RWPE1 (cell line): ENCODE data around the gene TCP1.
"Not testable (repeated sequence)": the region's sequence is repeated elsewhere in the genome, so short reads cannot be mapped to it uniquely, and the experiment has no call there.

Source experiments
- CTCF ChIA-PET: fragments of 350-600 bp; sonication (Branson Sonifier 250); formaldehyde crosslinking; extraction: SDS; loops from one replicate; lab custom pipeline; 2021; lab: Yijun Ruan, JAX
- POLR2A ChIA-PET: fragments of 400-600 bp; formaldehyde crosslinking; extraction: SDS; loops from one replicate; lab custom pipeline; 2020; ENCODE audit warnings: antibody characterized with exemption; ENCODE audit not compliant: low non-redundant PET; lab: Yijun Ruan, JAX
- DNase-seq: peaks from one replicate; pipeline ENCODE4 v3.0.0; 2012; ENCODE audit warnings: low spot score
- H3K27ac ChIP-seq: fragments of 450-650 bp; 2 replicates; pipeline ENCODE4 v1.5.1; 2017
- CTCF ChIP-seq: fragments of 450-650 bp; conservative IDR thresholded peaks from 2 replicates; pipeline ENCODE4 v1.5.1; 2017; ENCODE audit warnings: low read depth, mild to moderate bottlenecking

Gene TCP1

GRCh38 chr6:159797554-159797953 is 8.2 kb upstream of the TCP1 start:
- CTCF ChIA-PET = no interaction called here
- POLR2A ChIA-PET = no interaction called here
- DNase-seq = no peak
- H3K27ac ChIP-seq = no peak overlapping the region
- TF ChIP-seq CTCF = no peak

DNA sequence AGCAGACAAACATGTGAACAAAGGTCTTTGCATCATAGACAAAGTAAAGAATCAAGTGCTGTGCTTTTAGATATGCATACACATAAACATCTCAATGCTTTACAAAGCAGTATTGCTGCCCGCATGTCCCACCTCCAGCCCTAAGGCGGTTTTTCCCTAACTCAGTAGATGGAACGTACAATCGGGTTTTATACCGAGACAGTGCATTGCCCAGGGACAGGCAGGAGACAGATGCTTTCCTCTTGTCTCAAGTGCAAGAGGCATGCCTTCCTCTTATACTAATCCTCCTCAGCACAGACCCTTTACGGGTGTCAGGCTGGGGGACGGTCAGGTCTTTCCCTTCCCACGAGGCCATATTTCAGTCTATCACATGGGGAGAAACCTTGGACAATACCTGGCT is 5.6 kb upstream of the TCP1 start:
- CTCF ChIA-PET, DNase-seq, H3K27ac ChIP-seq, POLR2A ChIA-PET: not testable (repeated sequence)

GRCh38 chr6:159790956-159791598 is 1.7 kb upstream of the TCP1 start:
- TF ChIP-seq CTCF = no peak
- CTCF ChIA-PET = interaction anchor here (0.6 kb wide), 1 partner anchor 71 kb away, joined by 8 read pairs; no protein-coding TSS in a partner anchor

DNA sequence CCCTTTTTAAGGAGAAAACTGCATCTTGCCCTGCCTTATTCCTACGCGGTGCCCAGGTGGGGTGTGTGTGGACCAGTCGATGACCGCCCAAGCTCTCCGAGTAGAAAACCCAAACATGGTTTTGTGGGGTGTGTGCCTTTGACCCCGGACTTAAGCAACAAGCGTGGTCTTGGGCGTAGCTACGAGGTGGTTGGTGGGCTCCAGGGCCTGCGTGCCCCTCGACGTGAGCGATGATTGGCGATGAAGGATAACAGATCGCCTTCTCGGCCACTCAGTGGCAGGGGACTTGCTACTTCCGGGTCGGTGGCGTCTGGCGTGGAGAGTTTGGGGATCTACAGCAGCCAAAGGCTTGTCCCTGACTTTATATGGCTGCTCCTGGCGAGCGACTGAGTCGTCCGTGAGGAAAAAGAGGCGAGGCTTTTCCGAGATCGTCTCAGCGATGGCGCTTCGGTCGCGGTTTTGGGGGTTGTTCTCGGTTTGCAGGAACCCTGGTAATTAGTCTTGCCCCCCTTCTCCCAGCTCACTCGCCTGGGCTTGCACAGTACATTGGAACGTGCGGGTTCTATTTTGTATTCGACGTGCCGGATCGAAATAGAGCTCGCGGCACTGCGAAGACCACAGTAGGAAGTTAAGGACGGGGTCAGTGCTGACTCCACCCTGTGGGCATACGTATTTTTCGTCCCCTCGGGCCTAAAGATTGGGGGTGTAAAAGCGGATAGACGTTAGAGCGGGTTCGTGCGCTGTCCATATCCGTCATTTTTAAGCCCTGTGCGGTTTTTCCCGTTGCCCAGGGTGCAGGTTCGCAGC is 950 bp upstream of the TCP1 start, which contains the start of gene MRPL18:
Gene MRPL18 (plus strand): TSS at position 319 of the 807 bp plus-strand sequence. CDS start 121 bp downstream, at position 440.
- POLR2A ChIA-PET = interaction anchor here (0.7 to 1.6 kb wide), 3 partner anchors 10 to 64 kb away, joined by 3 to 9 read pairs (median 8); partner anchors contain the start of genes PNLDC1 and WTAP
- DNase-seq = peak; percentile 97
- peak within 1 kb of the TSS; percentile 95 for H3K27ac ChIP-seq
- no peak for TF ChIP-seq CTCF
- CTCF ChIA-PET = no interaction called here

More at GRCh38 chr6:159790956-159791598, 1.7 kb upstream of the TCP1 start:
- peak overlapping the region; percentile 95 for H3K27ac ChIP-seq
- POLR2A ChIA-PET = interaction anchor here (0.8 to 1.6 kb wide), 2 partner anchors 9 to 71 kb away, joined by 3 to 9 read pairs; partner anchors contain the start of gene PNLDC1
- peak; percentile 19 for DNase-seq

DNA sequence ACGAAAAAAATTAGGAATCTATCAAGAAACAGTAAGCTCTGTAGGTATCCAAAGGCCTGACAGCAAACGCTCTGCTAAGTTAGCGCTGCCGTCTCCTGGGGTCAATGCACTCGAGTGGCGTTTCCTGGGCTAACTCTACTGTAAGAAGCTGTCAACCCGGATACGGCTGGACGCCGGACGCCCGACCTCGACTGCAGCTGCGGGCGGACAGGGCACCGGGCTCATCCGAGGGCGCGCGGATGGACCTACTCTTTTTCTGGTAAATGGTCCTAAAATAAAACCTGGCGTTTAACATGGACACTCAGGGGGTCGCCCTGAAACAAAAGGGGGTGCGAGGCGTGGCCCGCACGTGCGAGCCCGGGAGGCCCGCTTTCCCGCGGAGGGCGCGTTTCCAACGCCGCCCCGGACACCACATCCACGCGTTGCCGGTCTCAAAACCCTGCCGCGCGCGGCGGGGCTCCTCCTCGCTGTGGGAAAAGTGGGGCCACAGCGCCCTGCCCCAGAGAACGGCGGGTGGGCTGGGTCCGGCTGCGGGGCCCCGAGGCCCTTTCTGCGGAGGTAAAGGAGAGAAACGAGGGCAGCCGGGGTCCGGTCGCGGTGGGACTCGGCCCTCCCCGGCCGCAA is 537 bp downstream of the TCP1 start:
- H3K27ac ChIP-seq = peak overlapping the region; percentile 95
- ChIA-PET POLR2A (interaction anchor here (1.5 to 1.6 kb wide), 2 partner anchors 27 to 62 kb away, joined by 5 to 8 read pairs; partner anchors contain the start of genes ACAT2 and WTAP), CTCF (interaction anchor here (0.6 kb wide), 1 partner anchor 27 kb away, joined by 4 read pairs; the partner anchor contains the start of gene ACAT2)
- DNase-seq = peak; percentile 46
- no peak for TF ChIP-seq CTCF

DNA sequence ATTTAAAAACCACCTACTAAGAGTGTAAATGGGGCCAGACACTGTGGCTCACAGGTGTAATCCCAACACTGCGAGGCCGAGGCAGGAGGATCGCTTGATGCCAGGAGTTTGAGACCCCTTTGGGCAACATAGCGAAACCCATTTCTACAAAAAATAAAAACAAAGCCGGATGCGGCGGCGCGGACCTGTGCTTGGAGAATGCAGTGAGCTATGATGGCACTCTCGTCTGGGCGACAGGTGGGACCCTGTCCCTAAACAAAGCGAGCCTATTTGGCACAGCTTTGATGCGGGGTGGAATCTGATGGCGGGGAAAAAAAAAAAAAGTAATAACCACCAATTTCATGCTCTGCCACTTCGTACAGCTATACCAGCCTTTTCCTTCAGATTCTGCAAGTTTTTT is 1.1 kb downstream of the TCP1 start:
- no peak for TF ChIP-seq CTCF
- DNase-seq = no peak
- CTCF ChIA-PET = interaction anchor here (0.6 kb wide), 1 partner anchor 26 kb away, joined by 4 read pairs; the partner anchor contains the start of gene ACAT2
- POLR2A ChIA-PET = interaction anchor here (1.6 kb wide), 1 partner anchor 26 kb away, joined by 5 read pairs; the partner anchor contains the start of gene ACAT2
- H3K27ac ChIP-seq = peak overlapping the region; percentile 95
